GM18870 (cell line): ENCODE data around the gene UBXN1.

Source experiments
- ATAC-seq: cut with Tn5 transposase; IDR thresholded peaks from one replicate; pipeline ENCODE4 v1.9.1; 2021; ENCODE audit warnings: moderate library complexity; ENCODE audit not compliant: unreplicated experiment

UBXN1 gene

GRCh38 chr11:62678770-62679696 is at the start of gene UBXN1:
Gene UBXN1, minus strand, starts transcription at chr11:62679073. Its CDS starts 150 bp downstream, at chr11:62678923.
- ATAC-seq, result no peak

GRCh38 chr11:62728171-62728988 is 49.5 kb upstream of the UBXN1 start, which contains the start of gene TTC9C:
Gene TTC9C, plus strand, starts transcription at chr11:62728486. Its CDS starts 363 bp downstream, at chr11:62728849.
- ATAC-seq, result peak; percentile 20

GRCh38 chr11:62727872-62728170 is 48.9 kb upstream of the UBXN1 start:
- peak; percentile 63 for ATAC-seq

- peak; percentile 63 for ATAC-seq
Measured at GRCh38 chr11:62727165-62727871, 48.4 kb upstream of the UBXN1 start, which contains the start of gene HNRNPUL2. Gene HNRNPUL2, minus strand, starts transcription at chr11:62727457. Its CDS starts 301 bp downstream, at chr11:62727156.

GRCh38 chr11:62726915-62727164 is 48.0 kb upstream of the UBXN1 start:
- no peak for ATAC-seq

- no peak for ATAC-seq
Measured at GRCh38 chr11:62726156-62726914, 47.5 kb upstream of the UBXN1 start.

GRCh38 chr11:62725646-62726045 is 46.8 kb upstream of the UBXN1 start:
- no peak for ATAC-seq

GRCh38 chr11:62724171-62724570 is 45.3 kb upstream of the UBXN1 start:
- ATAC-seq, result no peak

- ATAC-seq, result no peak
Measured at GRCh38 chr11:62721994-62722393, 43.1 kb upstream of the UBXN1 start.

- no peak for ATAC-seq
Measured at GRCh38 chr11:62719302-62719978, 40.6 kb upstream of the UBXN1 start.

- ATAC-seq, result no peak
Measured at GRCh38 chr11:62716816-62717215, 37.9 kb upstream of the UBXN1 start.

GRCh38 chr11:62716206-62716605 is 37.3 kb upstream of the UBXN1 start:
- ATAC-seq, result no peak

- no peak for ATAC-seq
Measured at GRCh38 chr11:62715150-62716130, 36.6 kb upstream of the UBXN1 start.

- no peak for ATAC-seq
Measured at GRCh38 chr11:62713343-62713742, 34.5 kb upstream of the UBXN1 start.

GRCh38 chr11:62712861-62713260 is 34.0 kb upstream of the UBXN1 start:
- ATAC-seq, result no peak

GRCh38 chr11:62712276-62712812 is 33.5 kb upstream of the UBXN1 start:
- no peak for ATAC-seq

GRCh38 chr11:62710001-62710345 is 31.1 kb upstream of the UBXN1 start:
- ATAC-seq, result no peak

- ATAC-seq, result peak; percentile 66
Measured at GRCh38 chr11:62709247-62710000, 30.6 kb upstream of the UBXN1 start.
